Measurements from ENCODE around the gene MT2A. TPM values are rescaled to one million over a fixed set of nuclear protein-coding genes. Genes with fewer than 3 reads are reported as not detected.

Gene MT2A
- total RNA-seq, 1 donor from 2014 or later: 112 TPM

- H3K9me3 Mint-ChIP-seq (ENCODE audit: unreplicated experiment): no peaks in the 10 kb centered on the region
- H3K4me2 ChIP-seq (ENCODE audit: low read length): peak overlapping the region; percentile 97
- peak overlapping the region; percentile 40 for H3K27ac ChIP-seq (ENCODE audit: low read depth, low read length)
- peaks cover 20% of the 10 kb centered on the region for H3K79me2 ChIP-seq (ENCODE audit: insufficient read depth, low read length)
- H3K9ac ChIP-seq (ENCODE audit: low read length): peak overlapping the region; percentile 85
- H3K9me3 ChIP-seq (ENCODE audit: insufficient read depth, low read depth, low read length): no peaks in the 10 kb centered on the region
- TF ChIP-seq, protein P1, sequence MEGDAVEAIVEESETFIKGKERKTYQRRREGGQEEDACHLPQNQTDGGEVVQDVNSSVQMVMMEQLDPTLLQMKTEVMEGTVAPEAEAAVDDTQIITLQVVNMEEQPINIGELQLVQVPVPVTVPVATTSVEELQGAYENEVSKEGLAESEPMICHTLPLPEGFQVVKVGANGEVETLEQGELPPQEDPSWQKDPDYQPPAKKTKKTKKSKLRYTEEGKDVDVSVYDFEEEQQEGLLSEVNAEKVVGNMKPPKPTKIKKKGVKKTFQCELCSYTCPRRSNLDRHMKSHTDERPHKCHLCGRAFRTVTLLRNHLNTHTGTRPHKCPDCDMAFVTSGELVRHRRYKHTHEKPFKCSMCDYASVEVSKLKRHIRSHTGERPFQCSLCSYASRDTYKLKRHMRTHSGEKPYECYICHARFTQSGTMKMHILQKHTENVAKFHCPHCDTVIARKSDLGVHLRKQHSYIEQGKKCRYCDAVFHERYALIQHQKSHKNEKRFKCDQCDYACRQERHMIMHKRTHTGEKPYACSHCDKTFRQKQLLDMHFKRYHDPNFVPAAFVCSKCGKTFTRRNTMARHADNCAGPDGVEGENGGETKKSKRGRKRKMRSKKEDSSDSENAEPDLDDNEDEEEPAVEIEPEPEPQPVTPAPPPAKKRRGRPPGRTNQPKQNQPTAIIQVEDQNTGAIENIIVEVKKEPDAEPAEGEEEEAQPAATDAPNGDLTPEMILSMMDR (IDR thresholded peaks at IDR 0.05; ENCODE audit: insufficient read depth, low read depth, low read length): no peak
- TF ChIP-seq EZH2 (IDR thresholded peaks at IDR 0.05; ENCODE audit: insufficient read depth, low read length): no peak
- H3K4me3 ChIP-seq (ENCODE audit: insufficient read depth, low read depth, low read length): peak overlapping the region; percentile 76
- no peaks in the 10 kb centered on the region for H3K36me3 ChIP-seq (ENCODE audit: insufficient read depth, low read length)
- peak overlapping the region; percentile 66 for H3K4me3 Mint-ChIP-seq (ENCODE audit: unreplicated experiment)
- H3K27ac Mint-ChIP-seq (ENCODE audit: unreplicated experiment): peak overlapping the region; percentile 66
- peaks cover 11% of the 10 kb centered on the region for H4K20me1 ChIP-seq (ENCODE audit: insufficient read depth, low read length)
- FAIRE-seq: no peak
- peaks cover 6% of the 10 kb centered on the region for H3K36me3 Mint-ChIP-seq (ENCODE audit: low read depth, unreplicated experiment)
- H3K4me1 Mint-ChIP-seq (ENCODE audit: low read depth, unreplicated experiment): peaks cover 5% of the 10 kb centered on the region
- no peak overlapping the region for H2AFZ ChIP-seq (ENCODE audit: low read depth, low read length)
- H3K27me3 ChIP-seq (ENCODE audit: insufficient read depth, low read length): peaks cover 9% of the 10 kb centered on the region
- DNase-seq (ENCODE audit: low read depth): no peak
- peaks cover 59% of the 10 kb centered on the region for H3K27me3 Mint-ChIP-seq (ENCODE audit: low read depth, unreplicated experiment)
- H3K4me1 ChIP-seq (ENCODE audit: insufficient read depth, low read length): peaks cover 25% of the 10 kb centered on the region
These were observed 18.3 kb downstream of the MT2A start for GRCh38 chr16:56626685-56627084.

GRCh38 chr16:56628486-56629350 is 20.3 kb downstream of the MT2A start:
- no peak overlapping the region for H3K27ac ChIP-seq (ENCODE audit: low read depth, low read length)
- no peaks in the 10 kb centered on the region for H3K9me3 ChIP-seq (ENCODE audit: insufficient read depth, low read depth, low read length)
- H3K79me2 ChIP-seq (ENCODE audit: insufficient read depth, low read length): peaks cover 20% of the 10 kb centered on the region
- H3K4me1 ChIP-seq (ENCODE audit: insufficient read depth, low read length): peaks cover 31% of the 10 kb centered on the region
- peaks cover 2% of the 10 kb centered on the region for H3K36me3 Mint-ChIP-seq (ENCODE audit: low read depth, unreplicated experiment)
- H3K4me1 Mint-ChIP-seq (ENCODE audit: low read depth, unreplicated experiment): peaks cover 9% of the 10 kb centered on the region
- H3K36me3 ChIP-seq (ENCODE audit: insufficient read depth, low read length): no peaks in the 10 kb centered on the region
- peaks cover 2% of the 10 kb centered on the region for H3K9me3 Mint-ChIP-seq (ENCODE audit: unreplicated experiment)
- TF ChIP-seq, protein P1 (IDR thresholded peaks at IDR 0.05; ENCODE audit: insufficient read depth, low read depth, low read length): no peak
- TF ChIP-seq EZH2 (IDR thresholded peaks at IDR 0.05; ENCODE audit: insufficient read depth, low read length): no peak
- H3K27ac Mint-ChIP-seq (ENCODE audit: unreplicated experiment): no peak overlapping the region
- peaks cover 56% of the 10 kb centered on the region for H3K27me3 Mint-ChIP-seq (ENCODE audit: low read depth, unreplicated experiment)
- H3K4me3 Mint-ChIP-seq (ENCODE audit: unreplicated experiment): no peak overlapping the region
- peaks cover 11% of the 10 kb centered on the region for H4K20me1 ChIP-seq (ENCODE audit: insufficient read depth, low read length)
- no peak overlapping the region for H3K9ac ChIP-seq (ENCODE audit: low read length)
- FAIRE-seq (no peak), DNase-seq (ENCODE audit: low read depth) (no peak)
- H2AFZ ChIP-seq (ENCODE audit: low read depth, low read length): no peak overlapping the region
- H3K4me3 ChIP-seq (ENCODE audit: insufficient read depth, low read depth, low read length): no peak overlapping the region
- H3K4me2 ChIP-seq (ENCODE audit: low read length): no peak overlapping the region
- peaks cover 26% of the 10 kb centered on the region for H3K27me3 ChIP-seq (ENCODE audit: insufficient read depth, low read length)

GRCh38 chr16:56629531-56629930 is 21.1 kb downstream of the MT2A start:
- Histone ChIP-seq H3K36me3 (ENCODE audit: insufficient read depth, low read length) (no peaks in the 10 kb centered on the region), H3K4me2 (ENCODE audit: low read length) (no peak overlapping the region), H4K20me1 (ENCODE audit: insufficient read depth, low read length) (peaks cover 11% of the 10 kb centered on the region), H3K9ac (ENCODE audit: low read length) (no peak overlapping the region), H3K9me3 (ENCODE audit: insufficient read depth, low read depth, low read length) (no peaks in the 10 kb centered on the region), H3K27me3 (ENCODE audit: insufficient read depth, low read length) (peaks cover 34% of the 10 kb centered on the region), H3K4me3 (ENCODE audit: insufficient read depth, low read depth, low read length) (no peak overlapping the region), H3K79me2 (ENCODE audit: insufficient read depth, low read length) (peaks cover 20% of the 10 kb centered on the region), H3K4me1 (ENCODE audit: insufficient read depth, low read length) (peaks cover 31% of the 10 kb centered on the region), H3K27ac (ENCODE audit: low read depth, low read length) (no peak overlapping the region), H2AFZ (ENCODE audit: low read depth, low read length) (no peak overlapping the region)
- Mint-ChIP-seq H3K27me3 (ENCODE audit: low read depth, unreplicated experiment) (peaks cover 61% of the 10 kb centered on the region), H3K9me3 (ENCODE audit: unreplicated experiment) (peaks cover 2% of the 10 kb centered on the region), H3K36me3 (ENCODE audit: low read depth, unreplicated experiment) (peaks cover 2% of the 10 kb centered on the region), H3K4me1 (ENCODE audit: low read depth, unreplicated experiment) (peaks cover 9% of the 10 kb centered on the region), H3K27ac (ENCODE audit: unreplicated experiment) (no peak overlapping the region), H3K4me3 (ENCODE audit: unreplicated experiment) (no peak overlapping the region)
- FAIRE-seq (no peak), DNase-seq (ENCODE audit: low read depth) (no peak)
- TF ChIP-seq, protein P1 (IDR thresholded peaks at IDR 0.05; ENCODE audit: insufficient read depth, low read depth, low read length): no peak
- TF ChIP-seq EZH2 (IDR thresholded peaks at IDR 0.05; ENCODE audit: insufficient read depth, low read length): no peak

Measured in astrocyte (in vitro differentiated cells and primary cell).